A204.1 (cell line): ENCODE measurements around the gene PSMC5.
"Not testable (repeated sequence)": the region's sequence is repeated elsewhere in the genome, so short reads cannot be mapped to it uniquely, and the experiment has no call there.

Source experiments
- FAIRE-seq: peaks from 2 replicates; lab custom pipeline; 2012; peaks lifted over from hg19 to GRCh38; lab: Jason Lieb, UNC

PSMC5 gene

DNA sequence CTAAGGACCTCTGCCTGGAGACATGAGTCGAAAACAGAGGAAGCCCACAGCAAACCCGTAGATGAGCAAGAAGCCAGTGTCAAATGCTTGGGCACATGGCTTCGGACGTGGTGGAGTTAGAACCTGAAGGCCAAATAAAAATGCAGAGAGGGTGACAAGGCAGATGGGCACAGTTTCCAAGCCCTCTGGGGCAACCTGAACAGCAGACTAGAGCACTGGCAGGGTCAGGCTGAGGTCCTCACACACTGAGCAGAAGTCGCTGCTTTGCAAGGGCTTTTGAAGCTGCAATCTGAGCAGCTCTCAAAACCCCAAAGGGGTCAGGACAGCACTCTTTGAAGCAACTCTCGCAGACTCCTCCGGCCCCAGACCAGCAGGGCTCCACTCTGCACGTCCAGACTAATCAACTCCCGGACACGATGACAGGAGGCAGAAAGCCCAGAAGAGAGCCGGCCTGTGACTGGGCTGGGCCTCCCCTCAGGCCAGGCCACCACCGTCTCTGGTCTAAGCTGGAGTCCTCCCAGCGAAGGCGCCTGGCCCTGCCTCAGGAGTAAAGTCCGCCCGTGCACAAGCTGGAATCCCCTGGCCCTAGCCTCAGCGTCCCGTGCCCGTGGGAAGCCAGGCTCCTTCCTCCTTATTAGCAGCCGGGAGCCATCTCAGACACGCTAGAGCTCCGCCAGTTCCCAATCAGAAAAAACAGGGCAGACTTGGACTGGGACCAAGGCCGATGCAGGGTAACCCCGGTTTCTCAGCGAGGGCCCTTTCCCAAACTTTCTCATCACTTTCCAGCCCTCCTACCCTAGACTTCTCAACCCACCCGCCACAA, 14.3 kb downstream of the PSMC5 start:
- FAIRE-seq = no peak

DNA sequence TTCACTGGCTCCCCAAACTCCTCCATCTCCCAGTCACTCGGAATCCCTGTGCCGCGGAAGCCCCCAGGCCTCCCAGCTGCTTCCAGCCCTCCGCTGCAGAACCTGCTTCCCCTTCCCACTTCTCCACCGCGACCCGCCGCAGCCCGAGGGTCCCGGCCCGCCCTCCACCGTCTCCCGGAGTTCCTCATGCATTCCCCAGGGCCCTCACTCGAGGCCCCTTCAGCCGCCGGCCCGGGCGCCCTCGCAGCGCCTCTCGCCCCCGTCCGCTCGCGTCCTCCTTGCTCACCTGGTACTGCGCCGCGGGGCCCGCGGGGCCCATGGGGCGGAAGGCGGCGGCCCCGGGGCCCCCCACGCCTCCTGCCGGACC, 14.9 kb downstream of the PSMC5 start:
- no peak for FAIRE-seq

DNA sequence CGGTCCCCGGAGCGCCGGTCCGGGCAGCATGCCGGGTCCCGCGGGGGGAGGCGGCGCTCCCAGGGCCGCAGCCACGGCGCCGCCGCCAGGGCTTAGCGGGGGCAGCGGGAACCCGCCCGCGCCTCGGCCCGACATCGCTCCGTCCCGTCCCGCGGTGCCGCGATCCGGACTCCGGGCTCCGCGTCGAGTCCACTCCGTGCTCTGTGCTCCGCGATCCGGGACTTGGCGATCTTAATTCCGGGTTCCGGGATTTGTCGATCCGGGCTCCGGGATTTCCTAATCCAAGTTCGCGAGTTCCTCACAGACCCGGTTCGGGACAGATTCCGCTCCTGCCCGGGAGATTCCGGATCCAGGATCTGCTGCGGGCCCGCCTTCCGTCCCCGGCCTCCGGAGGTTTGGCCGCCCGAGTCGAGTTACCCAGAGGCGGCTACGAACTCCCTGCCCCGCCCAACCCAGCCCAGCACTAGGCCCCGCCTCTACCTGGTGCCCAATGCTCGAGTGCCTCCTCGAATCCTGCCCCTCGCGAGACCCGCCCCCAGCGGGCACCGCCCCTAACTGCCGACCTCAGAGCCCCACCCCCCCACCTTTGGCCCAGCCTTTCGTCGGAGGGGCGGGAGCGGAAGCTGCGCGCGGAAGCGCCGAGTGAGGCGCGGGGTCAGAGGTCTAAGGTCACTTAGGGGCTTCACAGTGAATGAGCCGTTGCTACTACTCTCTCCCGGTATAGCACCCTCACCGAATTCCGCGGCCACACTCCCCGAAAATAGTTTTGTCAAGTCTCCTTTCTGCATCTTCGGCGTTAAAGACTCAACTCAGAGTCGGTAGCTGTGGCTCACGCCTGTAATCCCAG, 15.5 kb downstream of the PSMC5 start, which contains the start of gene SMARCD2:
TSS of gene SMARCD2 (minus strand) at position 146 of the 847 bp plus-strand sequence. CDS start at position 135, 11 bp downstream.
- peak; percentile 82 for FAIRE-seq

DNA sequence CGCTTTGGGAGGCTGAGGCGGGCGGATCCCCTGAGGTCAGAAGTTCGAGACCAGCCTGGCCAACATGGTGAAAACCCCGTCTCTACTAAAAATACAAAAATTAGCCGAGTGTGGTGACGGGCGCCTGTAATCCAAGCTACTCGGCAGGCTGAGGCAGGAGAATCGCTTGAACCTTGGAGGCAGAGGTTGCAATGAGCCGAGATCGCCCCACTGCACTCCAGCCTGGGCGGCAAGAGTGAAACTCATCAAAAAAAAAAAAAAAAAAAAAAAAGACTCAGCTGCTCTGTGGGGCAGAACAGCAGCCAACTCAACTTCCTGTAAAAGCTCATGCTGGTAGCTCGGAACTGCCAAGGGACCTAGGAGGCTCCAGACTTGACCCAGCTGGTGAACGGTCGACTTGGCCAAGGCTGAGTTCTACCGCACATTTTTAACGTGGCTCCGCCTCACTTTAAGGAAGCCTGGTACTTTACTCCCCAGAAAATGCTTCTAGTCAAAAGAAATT, 16.2 kb downstream of the PSMC5 start:
- not testable (repeated sequence) for FAIRE-seq

DNA sequence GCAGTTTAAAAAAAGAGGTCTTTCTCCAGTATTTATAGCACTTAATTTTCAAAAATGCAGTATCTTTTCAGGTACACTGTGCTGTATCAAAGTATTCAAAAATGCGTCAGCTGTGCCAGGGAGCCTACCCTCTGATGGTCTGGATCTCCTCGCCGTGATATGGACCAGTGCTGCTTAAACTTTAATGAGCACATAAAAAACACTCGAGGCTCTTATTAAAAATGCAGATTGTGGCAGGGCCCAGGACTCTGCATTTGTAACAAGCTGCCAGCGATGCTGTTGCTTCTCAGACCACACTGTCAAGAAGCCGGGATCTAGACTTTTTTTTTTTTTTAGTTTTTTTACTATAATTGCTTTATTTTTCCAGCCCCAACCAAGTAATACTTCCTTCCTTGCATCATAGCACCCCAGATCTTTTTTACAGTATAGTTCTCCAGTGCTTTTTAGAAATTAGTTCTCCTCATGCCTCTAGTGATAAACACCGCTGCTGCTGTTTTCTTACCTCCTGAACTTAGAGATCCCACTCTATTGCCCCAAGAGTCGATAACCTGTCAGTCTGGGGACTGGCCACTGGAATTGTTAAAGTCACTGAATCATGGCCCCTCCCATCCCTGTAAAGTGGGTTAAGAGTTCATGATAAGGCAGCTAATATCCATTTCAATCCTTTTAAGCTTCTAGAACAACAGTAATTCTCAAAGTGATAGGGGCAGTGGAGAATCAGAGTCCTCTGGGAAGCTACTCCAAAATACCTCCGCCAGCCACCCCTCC, 16.9 kb downstream of the PSMC5 start:
- FAIRE-seq = no peak

DNA sequence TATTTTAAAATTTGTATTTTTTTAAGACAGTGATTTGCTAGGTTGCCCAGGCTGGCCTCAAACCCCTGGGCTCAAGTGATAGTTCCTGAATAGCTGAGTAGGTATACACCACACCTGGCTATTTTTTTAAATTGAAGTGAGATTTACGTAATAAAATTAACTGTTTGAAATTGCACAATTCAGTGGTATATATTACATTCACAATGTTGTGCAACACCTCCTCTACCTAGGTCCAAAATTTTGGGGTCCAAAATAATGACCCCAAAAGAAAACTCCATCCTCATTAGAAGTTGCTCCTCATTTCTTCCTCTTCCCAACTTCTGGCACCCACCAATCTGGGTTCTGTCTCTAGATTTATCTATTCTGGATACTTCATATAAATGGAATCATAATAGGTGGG, 18.3 kb downstream of the PSMC5 start:
- FAIRE-seq = no peak

DNA sequence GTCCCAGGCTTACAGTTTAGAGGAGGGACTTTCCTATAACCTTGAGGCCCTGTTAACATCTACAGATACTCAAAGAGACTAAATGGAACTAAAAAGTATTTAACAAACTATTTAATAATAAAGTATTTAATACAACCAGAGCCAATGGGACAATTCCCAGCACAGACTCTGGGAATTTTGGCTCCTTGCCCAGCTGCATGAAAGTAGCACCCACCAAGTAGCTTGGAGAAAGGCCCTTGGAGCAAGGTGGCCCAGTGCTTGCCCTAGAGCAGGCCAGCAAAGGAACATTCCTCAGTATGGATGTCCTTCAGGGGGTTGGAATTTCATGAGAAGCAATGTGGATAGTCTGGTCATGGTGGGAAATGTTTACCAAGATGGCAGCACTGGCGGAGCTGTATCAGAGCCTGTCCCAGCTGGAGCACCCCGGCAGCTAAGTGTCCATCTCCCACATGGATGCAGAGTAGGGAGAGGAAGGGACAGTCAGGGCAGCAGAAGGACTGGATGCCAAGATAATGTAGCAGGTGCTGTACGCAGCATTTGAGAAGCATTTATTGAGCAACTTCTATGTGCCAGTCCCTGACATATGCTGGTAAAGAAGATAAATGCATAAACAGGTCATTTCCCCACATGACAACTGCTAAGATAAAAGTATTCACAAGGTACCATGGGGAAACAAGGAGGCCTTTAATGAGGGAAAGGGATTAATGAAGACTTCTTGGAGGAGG, 20.5 kb downstream of the PSMC5 start:
- FAIRE-seq = no peak

DNA sequence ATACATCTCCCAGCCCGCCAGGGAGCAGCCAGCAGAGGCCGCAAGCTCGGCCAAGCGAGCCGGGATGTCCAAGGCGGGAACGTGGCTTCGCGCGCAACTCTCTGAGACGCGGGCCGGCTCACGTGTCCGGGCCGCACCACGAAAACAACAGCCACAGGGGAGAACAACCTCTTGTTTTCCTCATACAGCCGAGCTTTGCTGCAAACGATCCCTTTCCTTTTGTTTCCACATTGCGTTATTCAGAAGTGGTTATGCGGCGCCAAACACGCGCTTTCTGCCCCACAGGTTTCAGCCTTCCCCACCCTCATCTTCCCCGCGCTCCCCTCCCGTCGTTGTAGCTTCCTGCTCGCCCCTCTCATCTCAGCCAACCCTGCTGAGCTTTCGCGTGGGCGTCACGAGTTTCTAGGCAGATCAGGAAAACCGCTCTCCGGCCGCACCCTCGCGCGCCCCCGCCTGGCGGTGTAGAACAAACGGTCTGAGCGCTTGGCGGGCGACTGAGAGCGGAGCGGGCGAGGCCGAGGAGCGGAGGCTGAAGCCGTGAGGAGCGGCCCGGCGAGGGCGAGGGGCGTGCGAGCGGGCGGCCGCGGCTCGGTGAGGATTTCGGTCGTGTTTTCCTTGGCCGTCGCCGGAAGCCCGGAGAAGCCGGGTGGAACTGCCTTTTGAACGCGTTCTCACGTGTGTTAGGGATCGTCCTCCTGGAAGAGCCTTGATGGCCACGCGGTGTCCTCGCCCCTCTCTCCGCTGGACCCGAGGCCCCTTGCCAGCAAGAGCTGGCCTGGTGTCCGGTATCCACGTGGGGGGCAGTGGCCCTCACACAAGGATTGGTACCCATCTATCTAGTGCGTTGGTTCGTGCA, 21.8 kb downstream of the PSMC5 start:
- no peak for FAIRE-seq

DNA sequence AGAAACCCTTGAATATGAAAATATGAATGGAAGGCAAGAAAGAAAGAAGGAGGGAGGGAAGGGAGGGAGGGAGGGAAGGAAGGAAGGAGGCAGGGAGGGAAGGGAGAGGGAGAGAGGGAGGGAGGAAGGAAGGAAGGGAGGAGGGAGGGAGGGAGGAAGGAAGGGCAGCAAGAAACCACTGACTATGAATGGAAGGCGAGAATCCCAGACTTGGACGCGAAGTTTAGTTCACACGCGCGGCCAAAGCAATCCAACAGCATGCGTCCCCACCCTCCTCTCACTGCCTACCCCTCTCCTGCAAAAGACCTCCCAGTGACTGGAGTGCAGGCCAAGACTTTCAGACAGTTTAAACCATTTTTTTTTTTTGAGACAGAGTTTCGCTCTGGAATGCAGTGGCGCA, 23.2 kb downstream of the PSMC5 start:
- no peak for FAIRE-seq

DNA sequence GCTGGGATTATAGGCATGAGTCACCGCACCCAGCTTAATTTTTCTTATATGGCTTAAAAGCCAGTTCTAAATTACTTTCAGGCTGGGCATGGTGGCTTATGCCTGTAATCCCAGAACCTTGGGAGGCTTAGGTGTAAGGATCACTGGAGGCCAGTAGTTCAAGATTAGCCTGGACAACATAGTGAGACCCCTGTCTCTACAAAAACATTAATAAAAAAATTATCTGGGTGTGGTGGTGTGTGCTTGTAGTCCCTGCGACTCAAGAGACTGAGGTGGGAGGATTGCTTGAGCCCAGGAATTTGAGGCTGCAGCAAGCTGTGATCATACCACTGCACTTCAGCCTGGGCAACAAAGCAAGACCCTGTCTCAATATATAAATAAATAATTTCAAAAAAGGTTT, 26.0 kb downstream of the PSMC5 start:
- FAIRE-seq = no peak

DNA sequence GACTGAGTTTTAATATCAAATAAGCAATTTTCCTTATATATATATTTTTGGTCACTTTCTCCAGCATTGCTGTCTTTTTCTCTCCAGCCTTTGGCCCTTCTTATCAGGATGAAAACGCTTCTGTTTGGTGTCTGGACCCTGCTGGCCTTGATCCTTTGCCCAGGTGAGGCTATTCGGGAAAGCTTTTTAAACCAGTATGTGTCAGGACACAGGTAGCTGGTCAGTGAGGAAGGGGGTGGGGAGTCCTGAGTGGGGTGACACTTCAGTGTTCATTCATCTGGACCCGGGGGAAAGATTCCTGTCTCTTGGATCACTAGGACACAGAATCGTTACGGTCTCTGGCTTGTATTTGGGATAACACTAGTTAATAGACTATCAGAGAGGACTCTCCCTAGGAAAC, 27.5 kb downstream of the PSMC5 start:
- FAIRE-seq = no peak

DNA sequence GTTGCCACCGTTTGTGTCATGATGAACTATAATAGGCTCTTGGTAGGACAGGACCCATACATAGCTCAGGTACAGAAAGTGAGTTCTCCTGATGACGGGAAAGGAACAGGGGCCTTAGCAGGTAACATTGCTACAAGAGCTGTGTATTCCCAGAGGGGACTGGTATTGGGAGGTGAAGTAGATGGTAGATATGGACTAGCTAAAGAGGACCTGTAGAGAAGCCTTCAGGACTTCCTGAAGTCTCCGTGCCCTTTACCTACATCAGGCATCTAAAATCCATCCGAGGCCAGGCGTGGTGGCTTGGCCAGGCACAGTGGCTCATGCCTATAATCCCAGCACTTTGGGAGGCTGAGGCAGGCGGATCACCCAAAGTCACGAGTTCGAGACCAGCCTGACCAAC, 28.0 kb downstream of the PSMC5 start:
- no peak for FAIRE-seq

DNA sequence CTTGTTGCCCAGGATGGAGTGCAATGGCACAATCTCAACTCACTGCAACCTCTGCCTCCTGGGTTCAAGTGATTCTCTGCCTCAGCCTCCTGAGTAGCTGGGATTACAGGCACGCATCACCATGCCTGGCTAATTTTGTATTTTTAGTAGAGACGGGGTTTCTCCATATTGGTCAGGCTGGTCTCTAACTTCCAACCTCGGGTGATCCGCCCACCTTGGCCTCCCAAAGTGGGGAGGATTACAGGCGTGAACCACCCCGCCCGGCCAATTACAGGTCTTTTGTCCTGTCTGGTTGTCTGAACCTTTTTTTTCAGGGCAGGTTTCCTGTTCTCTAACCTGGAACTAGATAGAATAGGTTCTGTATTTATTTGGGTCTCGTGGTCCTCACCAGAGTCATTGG, 29.2 kb downstream of the PSMC5 start:
- FAIRE-seq = not testable (repeated sequence)

DNA sequence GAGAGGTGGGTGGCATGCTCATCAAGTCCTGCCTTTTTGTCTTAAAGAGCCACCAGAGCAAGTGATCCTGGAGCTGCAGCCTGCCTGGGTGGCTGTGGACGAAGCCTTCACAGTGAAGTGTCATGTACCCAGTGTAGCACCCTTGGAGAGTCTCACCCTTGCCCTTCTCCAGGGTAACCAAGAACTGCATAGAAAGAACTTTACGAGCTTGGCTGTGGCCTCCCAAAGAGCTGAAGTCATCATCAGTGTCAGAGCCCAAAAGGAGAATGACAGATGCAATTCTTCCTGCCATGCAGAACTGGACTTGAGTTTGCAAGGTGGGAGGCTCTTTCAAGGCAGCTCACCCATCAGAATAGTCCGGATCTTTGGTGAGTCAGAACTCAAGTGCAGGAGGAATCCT, 32.0 kb downstream of the PSMC5 start:
- no peak for FAIRE-seq

DNA sequence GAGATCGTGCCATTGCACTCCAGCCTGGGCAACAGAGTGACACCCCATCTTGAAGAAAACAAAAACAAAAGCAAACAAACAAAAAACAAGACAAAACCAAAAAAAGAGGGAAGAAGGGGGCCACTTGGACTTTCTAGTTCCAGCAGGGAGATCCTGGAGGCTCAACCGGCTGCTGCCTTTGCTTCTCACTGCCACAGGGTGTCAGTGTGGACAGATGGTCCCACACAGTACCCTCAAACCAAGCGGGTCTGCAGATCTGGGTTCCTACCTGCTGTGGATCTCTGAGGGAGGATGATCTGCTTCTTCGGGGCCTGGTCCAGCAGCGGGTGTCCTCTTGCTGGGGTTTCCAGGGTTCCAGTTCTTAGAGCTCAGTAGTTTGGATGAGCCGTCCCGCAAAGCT, 39.4 kb downstream of the PSMC5 start:
- FAIRE-seq = not testable (repeated sequence)

DNA sequence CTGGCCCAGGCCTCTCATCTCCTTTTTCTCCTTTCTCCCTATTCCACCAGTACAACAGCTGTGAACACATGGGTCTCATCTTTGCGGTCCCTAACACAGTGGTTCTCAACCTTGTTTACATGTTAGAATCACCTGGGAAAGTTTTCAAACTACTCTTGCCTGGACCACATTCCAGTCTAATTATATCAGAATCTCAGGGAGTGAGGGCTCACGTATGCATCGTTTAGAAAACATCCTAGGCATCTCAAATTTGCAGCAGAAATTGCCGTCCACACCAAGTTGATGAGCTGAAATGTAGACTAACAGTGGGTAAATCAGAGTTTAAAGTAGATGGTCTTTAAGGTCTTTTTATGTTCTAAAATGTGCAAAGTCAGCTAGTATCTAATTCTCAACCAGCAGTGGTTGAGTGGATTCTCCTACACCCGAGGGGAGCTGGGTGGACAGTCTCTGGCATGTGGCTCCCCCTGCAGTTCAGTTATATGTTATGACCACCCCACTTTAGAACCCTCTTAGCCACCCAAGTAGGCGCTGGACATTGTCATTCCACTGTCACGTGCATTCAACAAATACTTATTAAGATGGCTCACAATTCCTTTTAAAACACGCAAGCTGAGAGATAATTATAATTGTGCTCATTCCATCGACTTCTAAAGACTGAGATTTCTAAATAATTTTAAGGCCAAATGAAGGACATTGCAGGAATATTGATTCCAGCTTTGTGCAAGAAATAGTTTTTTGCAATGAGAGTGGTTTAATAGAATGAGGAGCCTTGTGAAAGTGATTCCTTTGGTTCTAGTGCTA, 42.5 kb downstream of the PSMC5 start:
- FAIRE-seq = not testable (repeated sequence)

DNA sequence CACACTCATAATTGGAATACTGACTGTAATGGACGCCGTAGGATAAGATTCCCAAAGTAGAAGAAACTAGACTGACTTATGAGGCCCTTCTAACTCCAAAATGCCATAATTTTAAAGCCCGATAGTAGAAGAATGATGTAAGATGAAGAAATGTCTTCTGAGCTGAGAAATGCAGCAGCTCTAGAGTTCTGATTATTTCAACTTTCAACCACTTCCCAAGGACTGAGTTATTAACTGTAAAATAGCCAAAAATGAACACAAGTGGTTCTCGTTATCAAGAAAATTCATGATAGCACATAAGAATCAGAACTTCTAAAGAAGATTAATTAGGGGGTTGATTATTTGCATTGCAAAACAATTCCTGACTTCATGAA, 43.0 kb downstream of the PSMC5 start:
- not testable (repeated sequence) for FAIRE-seq

DNA sequence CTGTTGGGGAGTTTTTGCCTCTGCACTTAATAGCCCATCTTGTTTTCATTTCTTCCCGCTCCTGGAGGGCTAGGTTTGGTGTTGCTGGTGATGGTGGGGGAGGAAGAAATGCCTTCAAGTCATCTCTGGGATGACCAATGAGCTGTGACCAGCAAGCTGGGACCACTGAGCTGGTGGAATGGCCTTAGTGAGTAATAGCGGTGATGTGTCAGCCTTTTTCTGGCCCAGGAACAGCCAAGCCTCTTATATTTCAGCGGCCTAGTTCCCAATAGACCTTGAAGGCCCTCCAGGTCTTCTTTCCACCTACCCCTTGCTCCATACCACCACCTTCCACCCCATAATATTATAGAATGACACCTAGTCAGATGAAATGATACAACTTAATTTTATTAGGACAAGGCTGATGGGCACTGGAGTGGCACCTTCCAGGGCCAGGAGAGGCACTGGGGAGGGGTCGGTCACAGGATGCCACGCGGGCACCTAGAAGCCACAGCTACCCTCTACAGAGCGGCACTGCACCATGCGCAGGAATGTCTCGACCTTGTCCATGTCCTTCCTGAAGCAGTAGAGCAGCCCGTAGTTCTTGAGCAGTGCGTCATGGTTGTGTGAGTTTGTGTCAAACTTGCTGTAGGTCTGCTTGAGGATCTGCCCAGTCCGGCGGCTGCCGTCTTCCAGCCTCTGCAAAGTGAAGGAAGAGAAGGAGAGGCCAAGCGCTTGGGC, 44.6 kb downstream of the PSMC5 start:
- not testable (repeated sequence) for FAIRE-seq

DNA sequence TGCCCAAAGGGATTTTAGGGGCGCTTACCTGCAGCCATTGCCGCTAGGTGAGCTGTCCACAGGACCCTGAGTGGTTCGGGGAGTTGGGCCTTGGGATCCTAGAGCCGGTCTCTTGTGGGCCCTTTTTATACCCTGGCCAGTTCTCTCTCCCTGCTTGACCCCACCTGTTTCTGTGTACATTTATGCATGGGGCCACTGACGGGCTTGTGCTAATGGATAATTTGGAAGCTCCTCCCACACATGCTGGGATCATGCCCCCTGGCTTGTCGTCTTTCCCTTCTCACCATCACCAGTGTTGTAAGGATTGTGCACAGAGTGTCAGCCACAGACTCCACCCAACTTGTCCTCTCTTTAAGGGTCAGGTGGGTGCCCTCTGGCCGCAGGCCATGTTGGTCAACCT, 46.3 kb downstream of the PSMC5 start, which contains the start of gene CSH2:
TSS of gene CSH2 (minus strand) at position 101 of the 400 bp plus-strand sequence. CDS start at position 38, 63 bp downstream.
- FAIRE-seq = not testable (repeated sequence)
